NB4 (cell line): ENCODE measurements around the gene QSOX1.

Experiments
- CTCF ChIP-seq: IDR thresholded peaks from one replicate; pipeline ENCODE4 v1.5.1; 2012; ENCODE audit warnings: low read depth, low read length
- MAX ChIP-seq: IDR thresholded peaks from 2 replicates; pipeline ENCODE4 v1.6.1; 2011; ENCODE audit warnings: low read depth, low read length
- POLR2A ChIP-seq: IDR thresholded peaks from 2 replicates; pipeline ENCODE4 v1.6.1; 2011; ENCODE audit warnings: mild to moderate bottlenecking; ENCODE audit not compliant: insufficient read length; ENCODE audit errors: extremely low read depth

- TF ChIP-seq CTCF, result no peak
- TF ChIP-seq MAX, result no peak
- no peak for TF ChIP-seq POLR2A
Measured at GRCh38 chr1:180173952-180174351, 19.3 kb downstream of the QSOX1 start.
